DMS 273 treated with DMSO at 0.1 percent for 48 hours (cell line): ENCODE measurements around the gene CHST15.

Source experiments
- DNase-seq: peaks from one replicate; lab custom pipeline; 2025; lab: John Stamatoyannopoulos, UW

The CHST15 gene

GRCh38 chr10:124011464-124011863, 81.9 kb downstream of the CHST15 start:
- DNase-seq: no peak

- DNase-seq: no peak
Measured at GRCh38 chr10:124010563-124011131, 82.8 kb downstream of the CHST15 start.

GRCh38 chr10:124010024-124010423, 83.4 kb downstream of the CHST15 start:
- no peak for DNase-seq

GRCh38 chr10:124009231-124010015, 84.0 kb downstream of the CHST15 start:
- no peak for DNase-seq

- DNase-seq: no peak
Measured at GRCh38 chr10:124008681-124009080, 84.7 kb downstream of the CHST15 start.

GRCh38 chr10:124008187-124008586, 85.2 kb downstream of the CHST15 start:
- no peak for DNase-seq

- DNase-seq: no peak
Measured at GRCh38 chr10:124007773-124008145, 85.6 kb downstream of the CHST15 start.

- no peak for DNase-seq
Measured at GRCh38 chr10:124007102-124007772, 86.2 kb downstream of the CHST15 start.

- DNase-seq: no peak
Measured at GRCh38 chr10:124006526-124006925, 86.9 kb downstream of the CHST15 start.

GRCh38 chr10:124005991-124006392, 87.4 kb downstream of the CHST15 start:
- no peak for DNase-seq

GRCh38 chr10:124005091-124005490, 88.3 kb downstream of the CHST15 start:
- DNase-seq: no peak

- DNase-seq: no peak
Measured at GRCh38 chr10:124004663-124005004, 88.8 kb downstream of the CHST15 start.

- no peak for DNase-seq
Measured at GRCh38 chr10:124003871-124004662, 89.3 kb downstream of the CHST15 start.

- no peak for DNase-seq
Measured at GRCh38 chr10:124003481-124003870, 89.9 kb downstream of the CHST15 start.

- no peak for DNase-seq
Measured at GRCh38 chr10:124003070-124003419, 90.4 kb downstream of the CHST15 start.

- DNase-seq: no peak
Measured at GRCh38 chr10:124002391-124003069, 90.9 kb downstream of the CHST15 start.

- no peak for DNase-seq
Measured at GRCh38 chr10:124001391-124002148, 91.8 kb downstream of the CHST15 start.

GRCh38 chr10:124000792-124001201, 92.6 kb downstream of the CHST15 start:
- no peak for DNase-seq

- DNase-seq: no peak
Measured at GRCh38 chr10:123999956-124000615, 93.3 kb downstream of the CHST15 start.

GRCh38 chr10:123999261-123999660, 94.1 kb downstream of the CHST15 start:
- DNase-seq: no peak
